HEK293 (cell line): ENCODE measurements around the gene ACYP1.

Source experiments
- BCL11A ChIP-seq: fragments of 450-650 bp; formaldehyde crosslinking; IDR thresholded peaks from 2 replicates; pipeline ENCODE4 v1.5.1; 2016; ENCODE audit warnings: low read depth, missing biosample characterization, missing genetic modification characterization
- GLIS1 ChIP-seq: fragments of 450-650 bp; formaldehyde crosslinking; IDR thresholded peaks from 2 replicates; pipeline ENCODE4 v1.5.1; 2016; ENCODE audit warnings: missing biosample characterization, missing genetic modification characterization
- MEIS1 ChIP-seq: sonication (generic); formaldehyde crosslinking; IDR thresholded peaks from 2 replicates; pipeline ENCODE4 v1.8.1; 2022; ENCODE audit warnings: missing genetic modification reagents, mild to moderate bottlenecking, borderline replicate concordance
- RBAK ChIP-seq: fragments of 450-650 bp; formaldehyde crosslinking; IDR thresholded peaks from 2 replicates; pipeline ENCODE4 v1.5.1; 2016; ENCODE audit warnings: missing biosample characterization, missing genetic modification characterization
- SP7 ChIP-seq: fragments of 450-650 bp; formaldehyde crosslinking; IDR thresholded peaks from 2 replicates; pipeline ENCODE4 v1.5.1; 2016; ENCODE audit warnings: missing biosample characterization, missing genetic modification characterization
- YY1 ChIP-seq: fragments of 450-650 bp; formaldehyde crosslinking; IDR thresholded peaks from 2 replicates; pipeline ENCODE4 v1.5.1; 2018; ENCODE audit warnings: missing biosample characterization, missing genetic modification characterization
- ZBTB11 ChIP-seq: fragments of 450-650 bp; formaldehyde crosslinking; conservative IDR thresholded peaks from 2 replicates; pipeline ENCODE4 v1.5.1; 2016; ENCODE audit warnings: low read depth, missing biosample characterization, missing genetic modification characterization
- ZBTB7A ChIP-seq: fragments of 450-650 bp; formaldehyde crosslinking; IDR thresholded peaks from 2 replicates; pipeline ENCODE4 v1.5.1; 2016; ENCODE audit warnings: low read depth, missing biosample characterization, missing genetic modification characterization
- ZBTB8A ChIP-seq: fragments of 450-650 bp; formaldehyde crosslinking; IDR thresholded peaks from 2 replicates; pipeline ENCODE4 v1.5.1; 2016; ENCODE audit warnings: missing biosample characterization, missing genetic modification characterization
- ZFHX2 ChIP-seq: fragments of 450-650 bp; formaldehyde crosslinking; conservative IDR thresholded peaks from 2 replicates; pipeline ENCODE4 v1.5.1; 2016; ENCODE audit warnings: missing biosample characterization, missing genetic modification characterization
- ZIC2 ChIP-seq: fragments of 450-650 bp; formaldehyde crosslinking; IDR thresholded peaks from 2 replicates; pipeline ENCODE4 v1.5.1; 2016; ENCODE audit warnings: missing biosample characterization, missing genetic modification characterization
- ZNF114 ChIP-seq: fragments of 450-650 bp; formaldehyde crosslinking; IDR thresholded peaks from 2 replicates; pipeline ENCODE4 v1.5.0; 2017; ENCODE audit warnings: missing biosample characterization, missing genetic modification characterization
- ZNF148 ChIP-seq: fragments of 450-650 bp; formaldehyde crosslinking; IDR thresholded peaks from 2 replicates; pipeline ENCODE4 v1.5.0; 2017; ENCODE audit warnings: missing biosample characterization, missing genetic modification characterization, borderline replicate concordance
- ZNF335 ChIP-seq: fragments of 450-650 bp; formaldehyde crosslinking; conservative IDR thresholded peaks from 2 replicates; pipeline ENCODE4 v1.5.1; 2016; ENCODE audit warnings: missing biosample characterization, missing genetic modification characterization
- ZNF341 ChIP-seq: fragments of 450-650 bp; formaldehyde crosslinking; IDR thresholded peaks from 2 replicates; pipeline ENCODE4; 2016; ENCODE audit warnings: low read depth, missing biosample characterization, missing genetic modification characterization
- ZNF561 ChIP-seq: fragments of 450-650 bp; IDR thresholded peaks from 2 replicates; pipeline ENCODE4 v1.5.1; 2018; ENCODE audit warnings: missing biosample characterization, missing genetic modification characterization, borderline replicate concordance
- ZNF610 ChIP-seq: fragments of 450-650 bp; formaldehyde crosslinking; IDR thresholded peaks from 2 replicates; pipeline ENCODE4 v1.5.1; 2016; ENCODE audit warnings: missing biosample characterization, missing genetic modification characterization, borderline replicate concordance
- ZNF660 ChIP-seq: fragments of 450-650 bp; IDR thresholded peaks from 2 replicates; pipeline ENCODE4 v1.5.1; 2018; ENCODE audit warnings: missing biosample characterization, mild to moderate bottlenecking, missing genetic modification characterization
- ZNF670 ChIP-seq: fragments of 450-650 bp; formaldehyde crosslinking; IDR thresholded peaks from 2 replicates; pipeline ENCODE4 v1.5.1; 2016; ENCODE audit warnings: missing biosample characterization, missing genetic modification characterization, low read depth
- ZNF677 ChIP-seq: fragments of 450-650 bp; IDR thresholded peaks from 2 replicates; pipeline ENCODE4 v1.5.0; 2018; ENCODE audit warnings: missing biosample characterization, mild to moderate bottlenecking, missing genetic modification characterization, moderate library complexity
- ZNF701 ChIP-seq: fragments of 450-650 bp; formaldehyde crosslinking; IDR thresholded peaks from 2 replicates; pipeline ENCODE4 v1.5.1; 2016; ENCODE audit warnings: missing biosample characterization, missing genetic modification characterization
- TF ChIP-seq, protein P1 (sequence below): fragments of 450-650 bp; formaldehyde crosslinking; IDR thresholded peaks from 2 replicates; pipeline ENCODE4 v1.5.1; 2016; ENCODE audit warnings: missing biosample characterization, missing genetic modification characterization
- TF ChIP-seq, protein P2 (sequence below): fragments of 450-650 bp; formaldehyde crosslinking; IDR thresholded peaks from 2 replicates; pipeline ENCODE4 v1.5.1; 2016; ENCODE audit warnings: missing biosample characterization, missing genetic modification characterization

Gene ACYP1

GRCh38 chr14:75069121-75069810 is 5.4 kb upstream of the ACYP1 start, which contains the start of gene ZC2HC1C (continued):
- TF ChIP-seq ZBTB11 (tag by site-specific recombination) = peak; percentile 37; the same call in 1 of the 2 replicates
- TF ChIP-seq ZNF670 (tag by site-specific recombination) = no peak
- 0 out of 2 replicates have a peak, but pooled peaks have one; percentile 12 for TF ChIP-seq ZFHX2
- TF ChIP-seq GLIS1 = no peak
- TF ChIP-seq ZNF677 (tag by site-specific recombination) = no peak
- peak; percentile 98 for TF ChIP-seq BCL11A (tag by site-specific recombination)
- TF ChIP-seq ZNF148 (tag by site-specific recombination) = no peak
- TF ChIP-seq ZBTB7A = no peak
- TF ChIP-seq, protein P1, sequence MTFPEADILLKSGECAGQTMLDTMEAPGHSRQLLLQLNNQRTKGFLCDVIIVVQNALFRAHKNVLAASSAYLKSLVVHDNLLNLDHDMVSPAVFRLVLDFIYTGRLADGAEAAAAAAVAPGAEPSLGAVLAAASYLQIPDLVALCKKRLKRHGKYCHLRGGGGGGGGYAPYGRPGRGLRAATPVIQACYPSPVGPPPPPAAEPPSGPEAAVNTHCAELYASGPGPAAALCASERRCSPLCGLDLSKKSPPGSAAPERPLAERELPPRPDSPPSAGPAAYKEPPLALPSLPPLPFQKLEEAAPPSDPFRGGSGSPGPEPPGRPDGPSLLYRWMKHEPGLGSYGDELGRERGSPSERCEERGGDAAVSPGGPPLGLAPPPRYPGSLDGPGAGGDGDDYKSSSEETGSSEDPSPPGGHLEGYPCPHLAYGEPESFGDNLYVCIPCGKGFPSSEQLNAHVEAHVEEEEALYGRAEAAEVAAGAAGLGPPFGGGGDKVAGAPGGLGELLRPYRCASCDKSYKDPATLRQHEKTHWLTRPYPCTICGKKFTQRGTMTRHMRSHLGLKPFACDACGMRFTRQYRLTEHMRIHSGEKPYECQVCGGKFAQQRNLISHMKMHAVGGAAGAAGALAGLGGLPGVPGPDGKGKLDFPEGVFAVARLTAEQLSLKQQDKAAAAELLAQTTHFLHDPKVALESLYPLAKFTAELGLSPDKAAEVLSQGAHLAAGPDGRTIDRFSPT (tag by site-specific recombination) = peak; percentile 64; the same call in 1 of the 2 replicates
- 0 out of 2 replicates have a peak, but pooled peaks have one; percentile 28 for TF ChIP-seq SP7 (tag by site-specific recombination)
- no peak for TF ChIP-seq RBAK (tag by site-specific recombination)
- TF ChIP-seq YY1 (tag by site-specific recombination) = 0 out of 2 replicates have a peak, but pooled peaks have one; percentile 33
- TF ChIP-seq ZNF341 (tag by site-specific recombination) = peak; percentile 56; the same call in 1 of the 2 replicates
- TF ChIP-seq, protein P2, sequence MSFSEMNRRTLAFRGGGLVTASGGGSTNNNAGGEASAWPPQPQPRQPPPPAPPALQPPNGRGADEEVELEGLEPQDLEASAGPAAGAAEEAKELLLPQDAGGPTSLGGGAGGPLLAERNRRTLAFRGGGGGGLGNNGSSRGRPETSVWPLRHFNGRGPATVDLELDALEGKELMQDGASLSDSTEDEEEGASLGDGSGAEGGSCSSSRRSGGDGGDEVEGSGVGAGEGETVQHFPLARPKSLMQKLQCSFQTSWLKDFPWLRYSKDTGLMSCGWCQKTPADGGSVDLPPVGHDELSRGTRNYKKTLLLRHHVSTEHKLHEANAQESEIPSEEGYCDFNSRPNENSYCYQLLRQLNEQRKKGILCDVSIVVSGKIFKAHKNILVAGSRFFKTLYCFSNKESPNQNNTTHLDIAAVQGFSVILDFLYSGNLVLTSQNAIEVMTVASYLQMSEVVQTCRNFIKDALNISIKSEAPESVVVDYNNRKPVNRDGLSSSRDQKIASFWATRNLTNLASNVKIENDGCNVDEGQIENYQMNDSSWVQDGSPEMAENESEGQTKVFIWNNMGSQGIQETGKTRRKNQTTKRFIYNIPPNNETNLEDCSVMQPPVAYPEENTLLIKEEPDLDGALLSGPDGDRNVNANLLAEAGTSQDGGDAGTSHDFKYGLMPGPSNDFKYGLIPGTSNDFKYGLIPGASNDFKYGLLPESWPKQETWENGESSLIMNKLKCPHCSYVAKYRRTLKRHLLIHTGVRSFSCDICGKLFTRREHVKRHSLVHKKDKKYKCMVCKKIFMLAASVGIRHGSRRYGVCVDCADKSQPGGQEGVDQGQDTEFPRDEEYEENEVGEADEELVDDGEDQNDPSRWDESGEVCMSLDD (tag by site-specific recombination) = peak; percentile 78
- no peak for TF ChIP-seq MEIS1 (CRISPR knock-in tag)
- peak; percentile 53; the same call in 1 of the 2 replicates for TF ChIP-seq ZNF561
- TF ChIP-seq ZNF335 (tag by site-specific recombination) = peak; percentile 69; the same call in 1 of the 2 replicates
- 0 out of 2 replicates have a peak, but pooled peaks have one; percentile 15 for TF ChIP-seq ZNF610 (tag by site-specific recombination)
- peak; percentile 62; the same call in 1 of the 2 replicates for TF ChIP-seq ZNF660 (tag by site-specific recombination)
- TF ChIP-seq ZNF701 (tag by site-specific recombination) = no peak
- TF ChIP-seq ZIC2 (tag by site-specific recombination) = peak; percentile 73
- TF ChIP-seq ZBTB8A (tag by site-specific recombination) = 0 out of 2 replicates have a peak, but pooled peaks have one; percentile 27
- no peak for TF ChIP-seq ZNF114
